Panc1 (cell line): ENCODE data around the gene ITPA.

ENCODE experiments used
- CTCF ChIP-seq: fragments of 450-650 bp; IDR thresholded peaks from 2 replicates; pipeline ENCODE4 v1.5.1; 2017; ENCODE audit warnings: mild to moderate bottlenecking
- POLR2AphosphoS5 ChIP-seq: IDR thresholded peaks from 2 replicates; pipeline ENCODE4 v1.6.1; 2012; ENCODE audit warnings: mild to moderate bottlenecking, low read depth, low read length, moderate library complexity
- REST ChIP-seq, 2 experiments: IDR thresholded peaks; 2 replicates each; pipeline ENCODE4 v1.6.1; 2011 to 2012; ENCODE audit warnings: low read depth in 2 of 2, control low read depth in 1 of 2, low read length in 1 of 2, mild to moderate bottlenecking in 1 of 2, moderate library complexity in 1 of 2; ENCODE audit not compliant: insufficient read depth in 1 of 2
- TCF7L2 ChIP-seq: IDR thresholded peaks from 2 replicates; pipeline ENCODE4 v1.6.1; 2011; ENCODE audit warnings: mild to moderate bottlenecking, low read depth, low read length, inconsistent platforms

GRCh38 chr20:3175270-3175669 lies 34.0 kb upstream of the ITPA start:
- TF ChIP-seq TCF7L2, result no peak
- TF ChIP-seq CTCF, result no peak
- TF ChIP-seq REST (IDR thresholded peaks at IDR 0.05; ENCODE audit: insufficient read depth in 1 of 2, low read depth in 2 of 2, low read length in 1 of 2), result no peak
- TF ChIP-seq POLR2AphosphoS5, result no peak
